Stimulated activated CD4-positive, alpha-beta T cell treated with anti-CD3 and anti-CD28 coated beads, Interleukin-15, amount 100 ng/mL, for 24 hours (primary cell): ENCODE results near the gene NCK1.

ENCODE experiments used
- DNase-seq: peaks from one replicate; pipeline ENCODE4 v3.0.0-alpha.2; 2020

NCK1 gene

GRCh38 chr3:136861890-136862616, at the start of gene NCK1:
Gene NCK1, plus strand, starts transcription at chr3:136862208. Its CDS starts 65,794 bp downstream, at chr3:136928002.
- DNase-seq, result peak; percentile 99

- no peak for DNase-seq
Observed at GRCh38 chr3:136817448-136817847, 44.6 kb upstream of the NCK1 start.

DNA sequence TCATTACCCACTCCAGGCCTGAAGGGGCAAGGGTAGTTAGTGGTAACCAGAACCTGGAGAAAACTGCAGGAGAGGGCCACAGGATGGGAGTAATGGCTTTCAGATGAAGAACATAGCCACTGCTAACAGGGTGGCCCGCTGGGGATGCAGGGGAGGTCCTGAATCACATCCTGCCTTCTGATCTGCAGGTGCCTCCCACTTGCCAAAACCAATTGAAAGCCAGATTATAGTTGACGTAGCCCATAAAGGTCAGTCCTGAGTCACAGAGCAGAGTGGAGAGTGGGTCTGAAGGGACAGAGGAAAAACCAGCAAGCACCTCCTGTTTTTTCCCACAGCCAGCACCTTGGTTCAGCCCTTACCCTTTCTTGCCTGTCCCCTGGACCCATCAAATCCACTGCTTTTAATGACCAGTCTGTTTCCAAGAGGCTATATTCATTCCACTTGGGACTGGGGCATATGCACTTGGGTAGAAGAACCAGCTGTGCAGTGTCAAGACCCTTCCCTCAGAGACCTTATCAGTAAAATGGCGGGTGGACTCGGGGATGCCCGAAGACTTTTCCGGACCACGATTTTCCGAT, 43.7 kb upstream of the NCK1 start:
- DNase-seq, result peak; percentile 65

- peak; percentile 58 for DNase-seq
Observed at GRCh38 chr3:136818769-136819391, 43.1 kb upstream of the NCK1 start, which contains the start of gene SLC35G2. Gene SLC35G2, plus strand, starts transcription at chr3:136819126. Its CDS starts 35,335 bp downstream, at chr3:136854461.

DNA sequence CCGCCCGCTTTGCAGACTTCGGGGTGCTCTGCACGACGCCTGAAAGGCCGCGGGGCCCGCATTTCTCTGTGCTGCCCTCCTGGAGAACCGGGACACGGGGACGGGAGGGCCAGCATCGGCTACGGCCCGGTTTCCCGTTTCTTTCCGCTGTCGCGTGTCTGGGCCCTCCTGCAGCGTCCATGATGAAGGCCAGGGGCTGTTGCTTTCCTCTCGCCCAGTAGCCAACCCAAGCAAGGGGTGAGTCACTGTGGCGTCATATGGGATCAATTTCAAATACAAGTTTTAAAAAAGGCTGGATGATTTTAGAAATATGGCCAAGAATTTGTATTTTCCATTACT, 42.6 kb upstream of the NCK1 start:
- DNase-seq, result peak; percentile 52

- peak; percentile 45 for DNase-seq
Observed at GRCh38 chr3:136819731-136820679, 42.0 kb upstream of the NCK1 start.

GRCh38 chr3:136831461-136831860, 30.5 kb upstream of the NCK1 start:
- no peak for DNase-seq

GRCh38 chr3:136835089-136835812, 26.8 kb upstream of the NCK1 start:
- DNase-seq, result no peak

- no peak for DNase-seq
Observed at GRCh38 chr3:136835813-136836510, 26.0 kb upstream of the NCK1 start.

DNA sequence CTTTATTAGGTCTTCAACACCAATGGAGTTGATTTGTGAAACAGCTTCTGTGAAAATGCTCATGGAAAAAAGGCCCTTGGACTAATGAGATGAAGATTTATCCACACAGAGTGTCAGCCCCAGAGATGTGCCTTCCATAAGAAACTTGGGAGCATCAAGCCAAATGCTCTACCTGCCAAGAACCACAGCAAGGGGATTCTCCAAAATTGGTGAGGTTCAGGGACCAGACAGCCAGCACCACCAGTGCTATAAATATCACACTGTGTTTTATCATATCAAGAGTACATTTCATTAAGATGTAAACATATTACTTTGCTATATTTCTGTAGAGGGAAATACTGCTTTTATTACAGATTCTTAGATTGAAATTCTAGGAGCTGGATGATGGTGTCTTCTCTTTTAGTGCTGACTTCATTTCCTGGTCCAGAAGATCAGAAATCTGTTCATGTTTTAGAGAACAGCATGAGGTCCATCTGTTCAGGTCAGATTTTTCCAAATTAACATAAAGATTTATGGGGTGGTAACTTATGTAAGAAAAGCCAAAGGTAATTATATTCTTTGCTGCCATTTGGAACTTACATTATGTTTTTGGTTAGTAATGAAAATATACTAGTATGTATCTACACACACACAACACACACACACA, 25.4 kb upstream of the NCK1 start:
- no peak for DNase-seq

- DNase-seq, result no peak
Observed at GRCh38 chr3:136838641-136839555, 23.1 kb upstream of the NCK1 start.

DNA sequence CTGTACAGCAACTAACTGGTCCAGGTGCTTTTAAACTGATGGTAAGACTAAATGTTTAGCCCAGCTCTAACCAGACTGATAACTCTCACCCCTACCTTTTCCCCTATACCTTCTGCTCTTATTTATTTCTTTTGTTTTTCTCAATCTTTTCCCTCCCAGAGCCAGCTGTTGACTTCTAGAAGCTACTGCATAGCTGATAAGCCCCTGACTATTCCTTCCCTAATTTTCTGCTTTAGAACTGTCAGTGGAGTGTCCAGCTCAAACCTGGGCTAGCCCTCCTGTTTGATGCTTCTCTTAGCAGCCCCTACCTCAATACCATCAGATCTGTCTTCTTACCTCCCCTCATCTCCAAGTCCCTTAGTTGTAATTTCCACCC, 22.5 kb upstream of the NCK1 start:
- DNase-seq, result no peak

DNA sequence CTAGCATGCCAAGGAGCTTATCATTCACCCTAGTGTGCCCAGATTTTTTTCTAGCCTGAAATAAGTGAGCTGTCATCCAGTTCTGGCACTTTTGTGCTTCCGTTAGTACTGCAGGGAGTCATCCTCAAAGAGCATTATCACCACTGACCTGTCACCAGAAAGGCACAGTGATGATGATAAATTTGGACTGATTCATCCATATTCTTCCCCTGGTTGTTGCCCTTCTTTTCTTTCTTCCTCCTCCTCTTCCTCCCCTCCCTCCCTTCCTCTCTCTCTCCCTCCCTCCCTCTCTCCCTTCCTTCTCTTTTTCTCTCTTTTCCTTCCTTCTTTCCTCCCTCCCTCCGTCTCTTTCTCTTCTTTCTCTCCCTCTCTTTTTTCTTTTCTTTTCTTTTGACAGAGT, 21.8 kb upstream of the NCK1 start:
- DNase-seq, result no peak

- DNase-seq, result no peak
Observed at GRCh38 chr3:136842294-136842693, 19.7 kb upstream of the NCK1 start.

DNA sequence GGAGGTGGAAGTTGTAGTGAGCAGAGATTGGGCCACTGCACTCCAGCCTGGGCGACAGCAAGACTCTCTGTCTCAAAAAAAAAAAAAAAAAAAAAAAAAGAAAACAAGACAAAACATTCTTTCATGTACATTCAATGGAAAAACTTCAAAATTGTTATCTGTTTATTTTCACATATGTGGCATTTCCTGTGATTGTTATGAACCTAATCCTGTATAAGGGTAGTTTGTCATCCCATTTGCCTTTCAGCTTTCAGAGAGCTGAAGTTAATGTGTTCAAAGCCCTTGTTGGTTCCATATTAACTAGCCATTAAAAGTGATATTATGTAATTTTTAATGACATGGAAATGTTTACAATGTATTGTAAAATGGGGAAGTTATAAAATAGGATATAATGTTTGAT, 17.3 kb upstream of the NCK1 start:
- DNase-seq, result no peak

- DNase-seq, result no peak
Observed at GRCh38 chr3:136852180-136852579, 9.8 kb upstream of the NCK1 start.

DNA sequence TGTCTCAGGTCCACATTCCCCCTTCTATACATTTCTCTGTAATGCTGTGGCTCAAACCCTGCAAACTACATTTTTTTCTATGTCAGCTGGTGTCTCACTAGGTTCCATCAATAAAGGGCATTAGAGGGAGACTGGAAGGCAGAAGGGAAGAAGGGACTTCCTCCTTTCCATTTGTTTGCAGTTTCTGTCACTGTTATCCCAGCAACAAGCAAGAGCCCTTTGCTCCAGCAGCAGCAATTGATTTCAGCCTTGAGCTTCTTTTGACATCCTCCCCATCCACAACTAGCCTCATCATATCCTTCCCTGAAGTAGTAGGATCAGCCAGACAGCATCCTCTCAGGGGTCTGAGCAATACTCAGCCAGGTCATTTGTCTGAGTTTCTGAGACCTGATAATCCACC, 5.3 kb upstream of the NCK1 start:
- no peak for DNase-seq

- DNase-seq, result no peak
Observed at GRCh38 chr3:136858381-136858780, 3.6 kb upstream of the NCK1 start.

DNA sequence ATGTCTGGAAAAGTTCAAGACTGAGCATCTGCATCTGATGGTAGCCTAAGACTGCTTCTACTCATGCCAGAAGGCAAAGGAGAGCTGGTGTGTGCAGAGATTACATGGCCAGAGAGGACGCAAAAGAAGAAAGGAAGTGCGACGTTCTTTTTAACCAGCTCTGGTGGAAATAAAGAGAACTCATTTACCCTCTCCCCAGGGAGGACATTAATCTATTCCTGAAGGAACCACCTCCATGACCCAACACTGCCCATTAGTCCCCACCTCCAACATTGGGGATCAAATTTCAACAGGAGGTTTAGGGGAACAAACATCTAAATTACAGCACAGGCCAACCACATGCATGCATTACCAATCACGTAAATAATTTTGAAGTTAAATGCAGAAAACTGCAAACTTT, 1.5 kb upstream of the NCK1 start:
- DNase-seq, result no peak

DNA sequence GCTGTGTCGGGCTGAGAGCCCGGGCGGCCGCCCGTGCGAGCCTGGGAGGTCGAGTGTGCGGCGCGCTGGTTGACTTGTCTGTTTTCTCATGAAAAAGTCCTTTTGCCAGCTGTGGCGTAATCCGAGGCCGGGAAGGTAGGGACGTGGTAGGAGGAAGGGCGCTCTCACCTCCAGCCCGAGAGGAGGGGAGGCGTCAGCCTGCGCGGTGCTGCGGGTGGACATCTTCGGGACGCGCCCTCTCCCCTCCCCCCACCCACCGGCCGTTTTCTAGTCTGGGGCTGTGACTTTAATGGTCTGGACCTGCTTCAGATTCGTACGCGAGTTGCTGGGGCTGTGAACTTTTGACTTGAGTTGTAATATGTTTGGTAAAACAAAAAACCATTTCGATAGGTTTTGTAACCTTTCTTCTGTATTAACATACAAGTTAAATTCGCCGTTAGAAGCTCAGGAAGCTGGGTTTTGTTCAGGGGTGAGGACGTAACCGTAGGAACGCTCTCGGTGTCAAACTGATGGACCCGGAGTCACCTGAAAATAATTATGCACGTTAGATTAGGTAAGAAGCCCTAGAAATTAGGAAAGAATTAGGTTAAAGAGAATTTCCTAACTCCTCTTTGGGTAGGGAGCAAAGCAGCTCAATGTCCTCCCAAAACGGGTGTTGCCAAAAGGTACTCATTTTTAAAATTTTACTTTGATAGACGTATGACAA, 762 bp downstream of the NCK1 start:
- peak; percentile 63 for DNase-seq
